OCI-LY1 (cell line): Measurements from ENCODE around the gene ATP2B2.

ENCODE experiments used
- H2AFZ ChIP-seq: fragments of 200-600 bp; sonication (generic), shearing (Covaris generic); 2 replicates; pipeline ENCODE4 v1.6.0; 2014; ENCODE audit warnings: antibody characterized with exemption, mild to moderate bottlenecking, low read length
- H3F3A ChIP-seq: fragments of 200-600 bp; sonication (generic), shearing (Covaris generic); 2 replicates; pipeline ENCODE4 v1.6.0; 2014; ENCODE audit warnings: mild to moderate bottlenecking, antibody characterized with exemption, low read length, moderate library complexity; ENCODE audit not compliant: insufficient read depth
- H3K27ac ChIP-seq: fragments of 200-600 bp; sonication (generic); 2 replicates; pipeline ENCODE4 v1.5.1; 2014; ENCODE audit warnings: low read length, mixed run types, mild to moderate bottlenecking, low read depth; ENCODE audit not compliant: poor library complexity, severe bottlenecking
- H3K27me3 ChIP-seq: fragments of 200-600 bp; sonication (generic); 2 replicates; pipeline ENCODE4 v1.6.0; 2014; ENCODE audit warnings: antibody characterized with exemption, mild to moderate bottlenecking, low read length, moderate library complexity; ENCODE audit not compliant: insufficient read depth
- H3K36me3 ChIP-seq: fragments of 200-600 bp; sonication (generic); 2 replicates; pipeline ENCODE4 v1.6.1; 2014; ENCODE audit warnings: mild to moderate bottlenecking, antibody characterized with exemption, low read length, moderate library complexity, mixed read lengths; ENCODE audit not compliant: insufficient read depth
- H3K4me1 ChIP-seq: fragments of 200-600 bp; sonication (generic); 2 replicates; pipeline ENCODE4 v1.5.1; 2014; ENCODE audit warnings: mild to moderate bottlenecking, low read length, moderate library complexity; ENCODE audit not compliant: insufficient read depth, severe bottlenecking
- H3K4me2 ChIP-seq: fragments of 200-600 bp; sonication (generic), shearing (Covaris generic); 2 replicates; pipeline ENCODE4 v1.6.1; 2014; ENCODE audit warnings: low read length
- H3K4me3 ChIP-seq: fragments of 200-600 bp; sonication (generic); 2 replicates; pipeline ENCODE4 v1.5.1; 2014; ENCODE audit warnings: low read length, low read depth, mild to moderate bottlenecking, mixed read lengths; ENCODE audit not compliant: poor library complexity, severe bottlenecking
- H3K79me2 ChIP-seq: fragments of 200-600 bp; shearing (Covaris generic); 2 replicates; pipeline ENCODE4 v1.6.1; 2016; ENCODE audit warnings: mixed run types, low read length, mixed read lengths; ENCODE audit not compliant: insufficient read depth
- H3K9ac ChIP-seq: fragments of 200-600 bp; sonication (generic), shearing (Covaris generic); 2 replicates; pipeline ENCODE4 v1.6.1; 2014; ENCODE audit warnings: mild to moderate bottlenecking, low read length, mixed read lengths
- H3K9me2 ChIP-seq: fragments of 200-600 bp; sonication (generic), shearing (Covaris generic); 2 replicates; pipeline ENCODE4 v1.6.1; 2014; ENCODE audit warnings: low read depth, mild to moderate bottlenecking, low read length, mixed read lengths
- H3K9me3 ChIP-seq: fragments of 200-600 bp; shearing (Covaris generic); 2 replicates; pipeline ENCODE4 v1.6.1; 2014; ENCODE audit warnings: low read length, mixed read lengths
- H4K20me1 ChIP-seq: fragments of 200-600 bp; sonication (generic), shearing (Covaris generic); 2 replicates; pipeline ENCODE4 v1.6.0; 2016; ENCODE audit warnings: mild to moderate bottlenecking, low read length; ENCODE audit not compliant: insufficient read depth
- EZH2 ChIP-seq: fragments of 200-600 bp; sonication (generic), shearing (Covaris generic); IDR thresholded peaks from 2 replicates; pipeline ENCODE4 v1.8.0; 2017; ENCODE audit warnings: borderline replicate concordance, mixed run types, mild to moderate bottlenecking, antibody characterized with exemption, low read length, moderate library complexity, mixed read lengths
- TF ChIP-seq, protein P1 (sequence below): fragments of 200-600 bp; sonication (generic), shearing (Covaris generic); IDR thresholded peaks from 2 replicates; pipeline ENCODE4 v1.5.1; 2017; ENCODE audit warnings: mild to moderate bottlenecking, antibody characterized with exemption, low read length, moderate library complexity, mixed read lengths

ATP2B2 gene

GRCh38 chr3:10444511-10444910 is 60.9 kb downstream of the ATP2B2 start:
- Histone ChIP-seq H3K4me3 (no peak overlapping the region), H3K4me2 (no peak overlapping the region), H3K36me3 (no peaks in the 10 kb centered on the region), H3K9me3 (no peaks in the 10 kb centered on the region), H2AFZ (no peak overlapping the region), H3K9ac (no peak overlapping the region), H4K20me1 (no peaks in the 10 kb centered on the region), H3K27me3 (peaks cover 19% of the 10 kb centered on the region; the same call in 1 of the 2 replicates), H3K9me2 (no peaks in the 10 kb centered on the region), H3F3A (no peaks in the 10 kb centered on the region), H3K4me1 (no peaks in the 10 kb centered on the region), H3K79me2 (no peaks in the 10 kb centered on the region), H3K27ac (no peak overlapping the region)
- no peak for TF ChIP-seq EZH2
- TF ChIP-seq, protein P1, sequence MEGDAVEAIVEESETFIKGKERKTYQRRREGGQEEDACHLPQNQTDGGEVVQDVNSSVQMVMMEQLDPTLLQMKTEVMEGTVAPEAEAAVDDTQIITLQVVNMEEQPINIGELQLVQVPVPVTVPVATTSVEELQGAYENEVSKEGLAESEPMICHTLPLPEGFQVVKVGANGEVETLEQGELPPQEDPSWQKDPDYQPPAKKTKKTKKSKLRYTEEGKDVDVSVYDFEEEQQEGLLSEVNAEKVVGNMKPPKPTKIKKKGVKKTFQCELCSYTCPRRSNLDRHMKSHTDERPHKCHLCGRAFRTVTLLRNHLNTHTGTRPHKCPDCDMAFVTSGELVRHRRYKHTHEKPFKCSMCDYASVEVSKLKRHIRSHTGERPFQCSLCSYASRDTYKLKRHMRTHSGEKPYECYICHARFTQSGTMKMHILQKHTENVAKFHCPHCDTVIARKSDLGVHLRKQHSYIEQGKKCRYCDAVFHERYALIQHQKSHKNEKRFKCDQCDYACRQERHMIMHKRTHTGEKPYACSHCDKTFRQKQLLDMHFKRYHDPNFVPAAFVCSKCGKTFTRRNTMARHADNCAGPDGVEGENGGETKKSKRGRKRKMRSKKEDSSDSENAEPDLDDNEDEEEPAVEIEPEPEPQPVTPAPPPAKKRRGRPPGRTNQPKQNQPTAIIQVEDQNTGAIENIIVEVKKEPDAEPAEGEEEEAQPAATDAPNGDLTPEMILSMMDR: no peak

DNA sequence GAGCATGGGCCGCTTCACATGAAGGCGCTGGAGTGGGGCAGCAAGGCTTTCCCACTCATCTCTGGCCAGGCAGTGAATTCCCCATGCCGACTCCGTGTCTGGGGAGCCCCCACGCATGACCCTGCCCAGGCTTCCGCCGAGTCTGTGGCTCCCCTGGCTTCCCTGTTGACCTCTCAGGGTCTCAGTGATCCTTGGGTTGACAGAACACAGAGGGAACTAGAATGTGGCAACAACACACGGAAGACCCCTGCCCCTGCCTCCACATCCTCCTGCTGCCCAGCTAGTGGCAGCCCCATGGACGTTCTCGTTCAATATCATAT is 61.3 kb downstream of the ATP2B2 start:
- Histone ChIP-seq H3K9me3 (no peaks in the 10 kb centered on the region), H3K9ac (no peak overlapping the region), H3K4me1 (no peaks in the 10 kb centered on the region), H3K36me3 (no peaks in the 10 kb centered on the region), H3K4me2 (no peak overlapping the region), H3K27ac (no peak overlapping the region), H3K4me3 (no peak overlapping the region), H3K9me2 (no peaks in the 10 kb centered on the region), H2AFZ (no peak overlapping the region), H3K79me2 (no peaks in the 10 kb centered on the region), H3K27me3 (peaks cover 22% of the 10 kb centered on the region; the same call in 1 of the 2 replicates), H3F3A (no peaks in the 10 kb centered on the region), H4K20me1 (no peaks in the 10 kb centered on the region)
- TF ChIP-seq, protein P1: no peak
- no peak for TF ChIP-seq EZH2

GRCh38 chr3:10443272-10444109 is 61.9 kb downstream of the ATP2B2 start:
- Histone ChIP-seq H3K4me2 (no peak overlapping the region), H3K27ac (no peak overlapping the region)
- TF ChIP-seq, protein P1: no peak
- no peak for TF ChIP-seq EZH2

More at GRCh38 chr3:10443272-10444109, 61.9 kb downstream of the ATP2B2 start:
- Histone ChIP-seq H3K9ac (no peak overlapping the region), H3K79me2 (no peaks in the 10 kb centered on the region), H3K27me3 (peaks cover 22% of the 10 kb centered on the region; the same call in 1 of the 2 replicates), H3K9me2 (no peaks in the 10 kb centered on the region), H3K36me3 (no peaks in the 10 kb centered on the region), H2AFZ (no peak overlapping the region), H3K9me3 (no peaks in the 10 kb centered on the region), H3F3A (no peaks in the 10 kb centered on the region), H3K4me1 (no peaks in the 10 kb centered on the region), H4K20me1 (no peaks in the 10 kb centered on the region), H3K4me3 (no peak overlapping the region)
